NOMO-1 (cell line): ENCODE measurements around the gene SBK1.
A peak's percentile ranks its signal among the peaks of the same experiment; 100 is the strongest.
"Not testable (repeated sequence)": the region's sequence is repeated elsewhere in the genome, so short reads cannot be mapped to it uniquely, and the experiment has no call there.

Source experiments
- DNase-seq, 2 experiments: peaks; one replicate each; lab custom pipeline; 2025; ENCODE audit not compliant: unreplicated experiment in 2 of 2; lab: John Stamatoyannopoulos, UW

SBK1 gene

DNA sequence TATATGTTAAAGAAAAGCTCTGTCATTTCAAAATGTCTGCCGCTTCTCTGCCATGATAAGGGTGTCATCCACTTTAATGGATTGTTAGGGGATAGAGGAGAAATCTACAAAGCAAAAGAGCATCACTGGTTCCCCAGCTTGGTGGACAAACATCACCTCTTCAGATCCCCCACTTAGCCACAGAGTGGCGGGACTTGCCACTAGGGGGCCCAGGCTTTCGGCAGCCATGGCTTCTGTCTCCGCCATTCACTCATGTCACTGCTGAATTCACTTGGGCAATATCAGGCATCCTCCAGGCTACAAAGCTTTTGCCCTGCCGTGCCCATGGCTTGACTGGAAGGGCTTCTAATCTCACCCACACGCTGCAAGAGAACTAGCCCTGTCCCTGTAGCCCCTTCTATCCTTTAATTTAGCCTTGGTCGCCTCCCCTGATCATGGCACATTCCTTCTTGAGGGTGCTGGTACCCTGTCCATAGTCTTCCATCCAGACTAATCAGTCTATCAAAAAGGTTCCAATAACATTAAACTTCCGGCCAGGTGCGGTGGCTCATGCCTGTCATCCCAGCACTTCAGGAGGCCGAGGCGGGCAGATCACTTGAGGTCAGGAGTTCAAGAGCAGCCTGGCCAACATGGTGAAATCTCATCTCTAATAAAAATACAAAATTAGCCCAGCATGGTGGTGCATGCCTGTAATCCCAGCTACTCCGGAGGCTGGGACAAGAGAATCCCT lies 34.7 kb downstream of the SBK1 start:
- peak; percentile 64 to 68 for DNase-seq

DNA sequence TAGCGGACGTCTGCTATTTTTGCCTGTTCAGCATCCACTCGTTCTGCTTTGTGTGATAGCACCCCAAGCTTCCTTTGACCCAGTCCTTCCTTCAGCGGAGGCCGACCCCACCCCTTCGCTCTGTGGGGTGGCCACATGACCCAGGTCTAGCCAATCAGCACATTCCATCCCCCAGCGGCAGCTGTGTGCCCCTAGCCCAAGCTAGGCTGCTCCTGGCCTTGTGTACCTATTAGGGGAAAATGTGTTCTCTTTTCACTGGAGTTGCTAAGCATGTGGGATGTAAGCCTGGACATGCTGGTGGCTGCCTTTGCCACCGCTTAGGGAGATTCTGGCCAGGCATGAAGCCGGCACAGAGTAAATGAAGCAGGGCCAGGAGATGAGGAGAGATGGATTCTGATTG lies 37.9 kb downstream of the SBK1 start:
- not testable (repeated sequence) for DNase-seq

DNA sequence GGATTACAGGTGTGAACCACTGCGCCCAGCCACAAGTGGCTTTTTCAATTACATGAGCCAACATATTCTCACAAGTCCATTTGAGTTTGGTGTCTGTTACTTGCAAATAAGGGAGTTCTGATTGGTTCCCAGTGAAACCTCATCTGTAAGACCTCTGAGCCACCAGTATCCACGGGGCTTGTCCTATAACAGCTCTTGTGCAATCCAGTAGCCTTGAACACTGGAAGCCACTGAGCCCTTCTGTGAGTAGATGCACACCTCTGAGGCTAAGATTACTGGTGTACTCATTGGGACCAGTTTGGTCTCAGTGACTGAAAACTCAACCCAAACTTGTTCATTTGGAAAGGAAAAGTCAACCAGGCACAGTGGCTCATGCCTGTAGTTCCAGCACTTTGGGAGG lies 38.7 kb downstream of the SBK1 start:
- not testable (repeated sequence) for DNase-seq

DNA sequence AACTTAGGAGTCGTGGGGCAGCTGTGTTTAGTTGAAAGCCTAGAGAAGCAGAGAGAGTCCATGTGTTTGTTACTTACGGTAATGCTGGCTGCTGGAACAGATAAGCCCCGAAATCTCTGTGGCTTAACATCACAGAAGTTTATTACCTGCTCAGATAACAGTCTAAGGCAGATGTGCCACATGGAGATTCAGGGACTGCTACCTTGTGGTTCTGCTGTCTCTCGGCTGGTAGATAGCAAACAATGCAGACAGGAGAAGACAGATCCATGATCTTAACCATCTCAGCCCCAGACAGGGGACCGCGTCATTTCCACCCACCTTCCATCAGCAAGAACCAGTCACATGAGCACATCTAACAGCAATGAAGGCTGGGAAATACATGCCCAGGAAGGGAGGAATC lies 40.3 kb downstream of the SBK1 start:
- DNase-seq: not testable (repeated sequence)

DNA sequence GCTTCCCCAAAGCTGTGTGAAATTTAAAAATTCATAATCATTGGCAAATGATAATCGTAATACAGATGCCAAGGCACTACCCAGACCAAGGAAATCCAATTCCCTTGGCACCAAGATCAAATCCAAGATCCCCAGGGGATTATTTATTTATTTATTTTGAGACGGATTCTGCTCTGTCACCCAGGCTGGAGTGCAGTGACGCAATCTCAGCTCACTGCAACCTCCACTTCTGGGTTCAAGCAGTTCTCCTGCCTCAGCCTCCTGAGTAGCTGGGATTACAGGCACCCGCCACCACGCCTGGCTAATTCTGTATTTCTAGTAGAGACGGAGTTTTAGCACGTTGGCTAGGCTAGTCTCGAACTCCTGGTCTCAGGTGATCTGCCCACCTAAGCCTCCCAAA lies 43.4 kb downstream of the SBK1 start:
- DNase-seq: not testable (repeated sequence)

DNA sequence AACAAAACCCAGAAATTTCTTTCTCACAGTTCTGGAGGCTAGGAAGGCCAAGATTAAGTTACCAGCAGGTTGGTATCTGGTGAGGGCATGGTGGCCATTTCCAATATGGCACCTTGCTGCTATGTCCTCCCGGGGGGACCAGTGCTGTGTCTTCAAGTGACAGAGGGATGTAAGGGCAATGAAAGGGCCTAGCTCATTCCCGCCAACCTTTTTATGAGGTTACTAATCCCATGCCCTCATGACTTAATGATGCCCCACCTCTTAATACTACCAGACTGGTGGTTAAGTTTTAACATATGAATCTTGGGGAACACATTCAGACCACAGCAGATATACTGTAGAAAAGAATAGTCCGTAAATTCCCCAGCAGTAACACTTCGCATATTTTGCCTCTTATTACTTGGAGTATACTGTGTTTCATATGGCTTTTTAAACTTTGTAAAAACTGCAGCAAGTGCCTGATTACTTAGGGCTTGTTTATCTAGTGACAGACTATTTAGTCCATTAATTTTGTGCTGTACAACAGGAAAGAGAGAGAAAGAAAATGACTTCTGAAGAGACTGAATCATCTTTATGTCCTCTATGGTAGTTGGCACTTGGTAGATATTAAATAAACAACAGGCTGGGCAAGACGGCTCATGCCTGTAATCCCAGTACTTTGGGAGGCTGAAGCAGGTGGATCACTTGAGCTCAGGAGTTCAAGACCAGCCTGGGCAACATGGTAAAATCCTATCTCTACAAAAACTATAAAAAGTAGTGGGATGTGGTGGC lies 44.8 kb downstream of the SBK1 start:
- not testable (repeated sequence) for DNase-seq

DNA sequence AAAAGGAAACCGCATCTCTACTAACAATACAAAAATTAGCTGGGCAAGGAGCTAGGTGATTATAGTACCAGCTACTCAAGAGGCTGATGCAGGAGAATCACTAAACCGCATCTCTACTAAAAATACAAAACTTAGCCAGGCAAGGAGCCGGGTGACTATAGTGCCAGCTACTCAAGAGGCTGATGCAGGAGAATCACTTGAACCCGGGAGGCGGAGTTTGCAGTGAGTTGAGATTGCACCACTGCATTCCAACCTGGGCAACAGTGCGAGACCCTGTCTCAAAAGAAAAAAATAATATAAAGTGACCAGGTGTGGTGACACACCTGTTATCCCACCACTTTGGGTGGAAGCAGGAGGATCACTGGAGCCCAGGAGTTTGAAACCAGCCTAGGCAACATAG lies 45.9 kb downstream of the SBK1 start:
- DNase-seq: not testable (repeated sequence)

DNA sequence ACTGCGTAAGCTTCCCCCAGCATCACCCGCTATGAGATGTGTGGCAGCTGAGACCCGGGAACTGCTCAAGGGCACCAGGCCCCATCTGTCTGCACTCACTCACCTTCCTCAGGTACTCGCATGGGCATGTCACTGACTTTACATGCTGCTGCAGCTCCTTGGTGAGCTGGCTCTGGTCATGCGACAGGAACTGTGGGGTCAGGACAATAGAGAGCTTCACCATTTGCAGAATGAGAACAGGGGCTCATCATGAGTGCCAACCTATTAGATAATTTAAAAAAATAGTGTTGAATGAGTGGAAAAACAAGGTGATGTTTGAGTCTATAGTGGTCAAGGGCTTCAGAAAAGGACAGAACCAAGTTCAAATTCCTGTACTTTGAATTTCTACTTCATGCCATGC lies 70.3 kb downstream of the SBK1 start:
- DNase-seq: not testable (repeated sequence)

DNA sequence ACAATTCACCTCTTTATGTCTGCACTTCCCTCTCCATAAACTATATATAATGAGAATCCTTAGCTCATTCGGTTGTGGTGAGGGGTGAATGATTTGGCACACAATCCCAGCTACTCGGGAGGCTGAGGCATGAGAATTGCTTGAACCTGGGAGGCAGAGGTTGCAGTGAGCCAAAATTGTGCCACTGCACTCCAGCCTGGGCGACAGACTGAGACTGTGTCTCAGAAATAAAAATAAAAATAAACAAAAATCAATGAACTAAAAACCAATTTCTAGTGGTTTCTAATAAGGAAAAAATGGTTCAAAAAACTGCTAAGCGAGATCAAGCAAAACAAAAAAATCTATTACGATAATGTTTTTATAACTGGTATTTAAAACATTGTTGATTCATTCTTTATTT lies 71.1 kb downstream of the SBK1 start, which contains the start of gene NPIPB6:
NPIPB6 (minus strand) TSS at position 101 of the 400 bp plus-strand sequence. CDS start 686 bp downstream, outside the sequence.
- DNase-seq: not testable (repeated sequence)

DNA sequence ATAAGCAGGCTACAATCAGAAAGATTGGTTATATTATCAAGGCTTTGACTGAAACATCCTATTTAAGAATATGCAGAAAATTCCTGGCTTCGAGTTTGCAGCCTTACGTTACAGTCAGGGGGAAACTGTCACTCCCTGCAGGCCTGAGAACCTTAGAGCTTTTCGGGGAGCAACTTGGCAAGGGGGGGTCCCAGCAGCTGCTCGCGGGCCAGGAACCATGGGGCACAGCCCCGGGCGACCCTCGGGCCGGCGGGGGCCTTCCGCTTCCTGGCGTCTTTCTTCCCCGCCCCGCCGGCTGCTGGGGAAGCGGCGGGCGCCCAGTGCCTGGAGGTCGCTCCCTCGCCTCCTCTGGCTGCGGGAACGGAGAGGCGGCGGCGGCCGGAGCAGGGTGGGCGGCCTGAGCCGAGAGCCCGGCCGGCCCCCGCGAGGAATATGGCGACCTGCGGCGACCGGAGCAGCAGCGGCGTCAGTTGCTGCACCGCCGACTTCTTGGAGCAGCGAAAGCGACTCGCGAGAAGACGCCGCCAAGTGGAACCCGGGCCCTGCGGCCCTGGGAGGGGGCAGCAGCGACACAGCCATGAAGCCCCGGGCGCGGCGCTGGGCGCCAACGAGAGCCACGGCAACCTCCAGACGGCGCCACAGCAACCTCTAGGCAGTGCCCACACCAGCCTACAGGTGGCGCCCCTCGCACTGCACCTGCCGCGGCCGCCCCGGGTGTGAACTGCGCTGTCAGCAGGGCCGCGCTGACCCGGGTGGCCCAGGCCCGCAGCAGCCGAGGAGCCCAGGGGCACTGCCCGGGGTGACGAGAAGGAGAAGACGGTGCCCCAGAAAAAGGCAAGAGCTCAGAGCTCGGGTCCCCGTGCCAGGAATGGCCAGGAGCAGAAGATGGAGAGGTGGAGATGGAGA lies 72.2 kb downstream of the SBK1 start:
- DNase-seq: not testable (repeated sequence)

DNA sequence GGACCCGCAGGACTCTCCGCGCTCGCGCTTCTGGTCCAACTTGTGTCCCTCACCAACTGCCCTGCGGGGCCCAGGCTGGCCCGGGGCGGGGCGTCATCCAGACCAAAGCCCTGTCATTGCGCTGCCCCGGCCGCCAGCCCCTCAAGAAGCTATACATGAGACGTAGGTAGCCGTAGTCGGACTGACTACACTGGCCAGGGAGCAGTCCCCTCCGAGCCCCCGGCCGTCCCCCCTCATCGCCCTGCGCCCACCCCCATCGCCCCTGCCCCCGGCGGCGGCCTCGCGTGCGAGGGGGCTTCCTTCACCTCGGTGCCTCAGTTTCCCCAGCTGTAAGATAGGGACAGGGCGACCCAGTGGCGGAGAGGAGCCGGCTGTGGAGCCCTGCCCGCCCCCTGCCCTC lies 75.6 kb downstream of the SBK1 start:
- not testable (repeated sequence) for DNase-seq
